GM12874 (cell line): ENCODE measurements around the gene PNO1.

Experiments used
- TF ChIP-seq, protein P1 (sequence below): IDR thresholded peaks from 2 replicates; pipeline ENCODE4 v1.5.1; 2011; ENCODE audit warnings: low read depth, mild to moderate bottlenecking, control low read depth, low read length, moderate library complexity; ENCODE audit not compliant: insufficient read depth

The PNO1 gene

DNA sequence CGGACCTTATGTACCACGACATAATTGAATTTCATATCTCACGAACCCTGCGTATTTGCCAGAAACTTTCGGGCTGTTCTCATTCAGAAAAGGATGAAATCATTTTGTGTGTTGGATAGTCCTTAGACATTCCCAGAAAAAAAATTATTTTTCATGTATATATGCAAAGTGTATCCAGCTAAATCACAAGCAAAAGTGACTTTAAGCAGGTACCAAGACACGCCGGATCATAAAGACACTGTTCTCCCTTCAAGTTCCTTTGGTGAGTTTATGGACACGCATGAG, 35.1 kb upstream of the PNO1 start:
- TF ChIP-seq, protein P1, sequence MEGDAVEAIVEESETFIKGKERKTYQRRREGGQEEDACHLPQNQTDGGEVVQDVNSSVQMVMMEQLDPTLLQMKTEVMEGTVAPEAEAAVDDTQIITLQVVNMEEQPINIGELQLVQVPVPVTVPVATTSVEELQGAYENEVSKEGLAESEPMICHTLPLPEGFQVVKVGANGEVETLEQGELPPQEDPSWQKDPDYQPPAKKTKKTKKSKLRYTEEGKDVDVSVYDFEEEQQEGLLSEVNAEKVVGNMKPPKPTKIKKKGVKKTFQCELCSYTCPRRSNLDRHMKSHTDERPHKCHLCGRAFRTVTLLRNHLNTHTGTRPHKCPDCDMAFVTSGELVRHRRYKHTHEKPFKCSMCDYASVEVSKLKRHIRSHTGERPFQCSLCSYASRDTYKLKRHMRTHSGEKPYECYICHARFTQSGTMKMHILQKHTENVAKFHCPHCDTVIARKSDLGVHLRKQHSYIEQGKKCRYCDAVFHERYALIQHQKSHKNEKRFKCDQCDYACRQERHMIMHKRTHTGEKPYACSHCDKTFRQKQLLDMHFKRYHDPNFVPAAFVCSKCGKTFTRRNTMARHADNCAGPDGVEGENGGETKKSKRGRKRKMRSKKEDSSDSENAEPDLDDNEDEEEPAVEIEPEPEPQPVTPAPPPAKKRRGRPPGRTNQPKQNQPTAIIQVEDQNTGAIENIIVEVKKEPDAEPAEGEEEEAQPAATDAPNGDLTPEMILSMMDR = no peak

DNA sequence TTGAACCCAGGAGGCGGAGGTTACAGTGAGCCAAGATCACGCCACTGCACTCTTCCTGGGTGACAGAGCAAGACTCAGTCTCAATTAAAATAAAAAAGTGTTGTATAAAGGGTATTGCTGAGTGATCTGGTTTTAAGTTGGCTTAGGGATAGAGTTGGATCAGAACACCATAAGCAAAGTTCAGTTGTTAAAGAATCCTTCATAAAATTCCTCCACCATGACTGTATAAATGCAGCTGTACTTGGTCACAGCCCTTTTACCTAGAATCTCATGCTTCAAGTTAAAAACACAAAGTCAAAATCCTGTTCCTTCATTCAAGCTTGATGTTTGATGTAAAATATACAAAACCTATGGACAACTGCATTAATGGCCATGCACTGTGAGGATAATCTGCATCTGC, 33.4 kb upstream of the PNO1 start:
- TF ChIP-seq, protein P1 = no peak

DNA sequence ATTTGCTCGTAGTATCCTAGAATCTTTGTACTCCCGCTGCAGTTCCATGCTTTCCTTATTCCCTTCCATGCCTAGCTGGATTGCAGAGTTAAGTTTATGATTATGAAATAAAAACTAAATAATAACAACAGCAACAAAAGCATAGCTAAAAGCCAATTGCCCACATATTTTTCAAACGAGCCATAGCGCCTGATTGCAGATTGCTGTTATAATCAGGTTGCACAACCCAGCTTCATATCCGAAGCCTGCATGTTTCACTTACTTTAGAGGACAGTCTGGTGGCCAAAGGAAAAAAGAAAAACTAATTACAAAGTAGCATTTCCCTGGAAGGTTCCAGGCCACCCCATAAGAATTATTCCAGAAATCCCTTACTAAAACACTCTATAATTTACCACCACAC, 31.9 kb upstream of the PNO1 start:
- TF ChIP-seq, protein P1 = no peak

DNA sequence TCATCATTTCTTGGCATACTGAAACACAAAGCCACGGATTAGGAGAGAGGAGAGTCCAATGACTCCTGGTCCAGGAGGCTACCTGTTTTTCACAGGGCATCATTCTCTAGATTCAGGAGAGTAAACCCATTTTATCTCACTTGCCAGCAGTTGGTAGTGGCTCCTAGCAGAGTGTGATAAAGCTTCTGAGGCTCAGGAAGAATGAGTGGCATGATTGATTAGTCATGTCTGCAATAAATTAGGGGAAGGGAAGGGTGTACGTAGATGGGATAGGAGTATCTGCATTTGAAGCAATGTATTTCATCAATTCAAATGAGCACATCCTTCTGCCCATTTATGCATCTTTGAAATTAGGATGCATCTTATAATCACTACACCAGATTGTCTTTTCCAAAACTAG, 31.1 kb upstream of the PNO1 start:
- TF ChIP-seq, protein P1 = no peak

DNA sequence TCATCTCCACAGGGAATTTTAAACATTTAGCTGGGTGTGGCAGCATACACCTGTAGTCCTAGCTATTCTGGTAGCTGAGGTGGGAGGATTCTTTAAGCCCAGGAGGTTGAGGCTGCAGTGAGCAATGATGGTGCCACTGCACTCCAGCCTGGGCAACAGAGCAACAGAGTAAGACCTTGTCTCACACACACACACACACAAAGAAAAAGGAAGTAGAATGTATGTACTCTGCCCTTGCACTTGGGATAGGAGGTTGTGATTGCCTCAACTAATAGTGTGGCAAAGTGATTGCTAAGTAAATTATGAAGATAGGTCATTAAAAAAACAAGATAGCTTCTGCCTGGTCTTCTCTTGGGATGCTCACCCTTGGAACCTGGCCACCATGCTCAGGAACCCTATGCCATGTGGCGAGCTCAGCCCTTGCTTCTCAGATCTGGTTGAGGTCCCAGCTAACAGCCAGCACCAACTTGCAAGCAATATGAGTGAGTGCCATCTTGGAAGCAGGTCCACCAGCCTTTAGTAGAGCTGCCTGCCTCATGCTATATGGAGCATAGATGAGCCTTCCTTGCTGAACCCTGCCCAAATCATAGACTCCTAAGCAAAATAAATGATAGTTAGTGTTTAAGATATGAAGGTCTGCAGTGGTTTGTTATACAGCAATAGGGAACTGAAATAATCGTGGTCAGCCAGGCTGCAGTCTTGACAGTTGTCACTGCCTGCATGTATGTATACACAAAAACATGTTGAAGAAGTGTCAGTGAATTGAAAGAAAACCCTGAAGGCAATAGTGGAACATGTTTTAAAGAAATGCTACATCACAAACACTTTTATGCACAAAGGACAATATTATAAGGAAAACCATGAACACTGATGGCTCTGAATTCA, 30.1 kb upstream of the PNO1 start:
- TF ChIP-seq, protein P1 = no peak

DNA sequence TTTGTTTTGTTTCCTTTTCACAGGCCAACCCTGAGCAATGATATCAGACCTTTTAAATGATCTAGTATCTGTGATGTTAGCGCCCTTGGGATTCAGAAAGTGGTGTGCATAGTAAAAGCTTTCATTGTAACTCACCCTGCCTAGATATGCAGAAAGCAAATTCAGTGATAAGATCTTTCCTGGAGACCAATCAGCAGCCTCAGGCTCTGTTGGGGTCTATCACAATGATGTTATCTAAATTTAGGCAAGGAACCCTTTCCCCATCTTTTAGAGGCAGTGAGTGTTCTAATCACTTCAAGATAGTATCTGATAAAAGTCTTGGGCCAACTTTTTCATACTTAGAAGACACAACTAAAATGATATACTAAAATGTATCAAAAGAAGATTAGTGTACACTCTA, 23.6 kb upstream of the PNO1 start:
- TF ChIP-seq, protein P1 = no peak

DNA sequence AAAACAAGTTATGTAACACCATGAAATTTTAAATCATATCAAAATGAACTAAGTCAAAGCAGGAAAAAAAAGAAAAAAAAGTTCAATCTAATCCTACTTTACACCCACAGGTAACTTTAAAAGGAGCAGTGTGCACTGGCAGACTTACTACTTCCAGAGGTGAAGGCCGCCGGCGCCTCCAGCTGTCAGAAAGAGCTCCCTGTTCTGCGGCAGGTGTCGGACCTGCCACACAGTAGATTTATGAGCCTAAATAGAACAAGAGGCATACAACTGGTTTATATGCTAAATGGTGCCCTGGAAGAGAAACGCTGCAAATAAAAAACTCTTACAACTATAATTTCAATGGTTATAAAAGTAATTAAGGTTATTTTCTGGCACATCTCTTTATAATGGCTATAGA, 23.1 kb upstream of the PNO1 start:
- TF ChIP-seq, protein P1 = no peak
